ENCODE results near the gene SIRT5. TPM values are rescaled to one million over a fixed set of nuclear protein-coding genes. Genes with fewer than 3 reads are reported as not detected.
A peak's percentile ranks its signal among the peaks of the same experiment; 100 is the strongest.

The SIRT5 gene
- total and polyA plus RNA-seq, 2 experiments from 2014 or later = 4.8 to 6.1 TPM

- WGBS, 2 experiments (ENCODE audit: low coverage in 1 of 2, low lambda C conversion rate in 2 of 2, missing lambda C conversion rate in 2 of 2) = 61 to 67% methylated on average over 4 of the region's 4 CpGs
- Histone ChIP-seq H3K4me2 (ENCODE audit: unreplicated experiment) (no peak overlapping the region), H3K9ac (no peak overlapping the region), H3K79me2 (ENCODE audit: insufficient read depth) (peaks cover 34% of the 10 kb centered on the region), H4K20me1 (ENCODE audit: insufficient read depth) (no peaks in the 10 kb centered on the region), H3K4me1 (ENCODE audit: insufficient read depth) (no peaks in the 10 kb centered on the region), H3K36me3 (ENCODE audit: low read depth) (peaks cover 65% of the 10 kb centered on the region), H3K27ac (0 out of 2 replicates have a peak overlapping the region, but pooled peaks have one; percentile 12), H2AFZ (no peak overlapping the region), H3K9me3 (ENCODE audit: low read depth) (no peaks in the 10 kb centered on the region), H3K4me3 (no peak overlapping the region), H3F3A (ENCODE audit: insufficient read depth) (peaks cover 67% of the 10 kb centered on the region), H3K9me2 (ENCODE audit: insufficient read depth) (no peaks in the 10 kb centered on the region), H3K27me3 (replicated peaks; ENCODE audit: insufficient read depth) (no peaks in the 10 kb centered on the region)
- in situ Hi-C loops (cut with MboI) = no loop called here
- DNase-seq = peak; percentile 66
- TF ChIP-seq EZH2phosphoT487 (IDR thresholded peaks at IDR 0.05; ENCODE audit: insufficient read depth, low read depth) = no peak
- no peak for TF ChIP-seq EZH2 (IDR thresholded peaks at IDR 0.05; ENCODE audit: insufficient read depth, poor library complexity, severe bottlenecking)
Measured at GRCh38 chr6:13624871-13625288, 50.5 kb downstream of the SIRT5 start.

GRCh38 chr6:13629459-13630116 is 55.2 kb downstream of the SIRT5 start:
- Histone ChIP-seq H3K27me3 (replicated peaks; ENCODE audit: insufficient read depth) (no peaks in the 10 kb centered on the region), H3K4me2 (ENCODE audit: unreplicated experiment) (no peak overlapping the region), H4K20me1 (ENCODE audit: insufficient read depth) (no peaks in the 10 kb centered on the region), H3K4me1 (ENCODE audit: insufficient read depth) (no peaks in the 10 kb centered on the region), H3K9me2 (ENCODE audit: insufficient read depth) (no peaks in the 10 kb centered on the region), H3F3A (ENCODE audit: insufficient read depth) (peaks cover 27% of the 10 kb centered on the region), H2AFZ (no peak overlapping the region), H3K79me2 (ENCODE audit: insufficient read depth) (peaks cover 15% of the 10 kb centered on the region; the same call in 1 of the 2 replicates), H3K27ac (no peak overlapping the region), H3K4me3 (no peak overlapping the region), H3K36me3 (ENCODE audit: low read depth) (peaks cover 55% of the 10 kb centered on the region), H3K9ac (no peak overlapping the region), H3K9me3 (ENCODE audit: low read depth) (no peaks in the 10 kb centered on the region)
- no peak for DNase-seq
- 61 to 72% methylated on average over 4 of the region's 4 CpGs for WGBS, 2 experiments (ENCODE audit: low coverage in 1 of 2, low lambda C conversion rate in 2 of 2, missing lambda C conversion rate in 2 of 2)
- in situ Hi-C loops (cut with MboI) = no loop called here
- no peak for TF ChIP-seq EZH2phosphoT487 (IDR thresholded peaks at IDR 0.05; ENCODE audit: insufficient read depth, low read depth)
- no peak for TF ChIP-seq EZH2 (IDR thresholded peaks at IDR 0.05; ENCODE audit: insufficient read depth, poor library complexity, severe bottlenecking)

GRCh38 chr6:13630499-13630898 is 56.1 kb downstream of the SIRT5 start:
- Histone ChIP-seq H3K9me3 (ENCODE audit: low read depth) (no peaks in the 10 kb centered on the region), H2AFZ (no peak overlapping the region), H3K27me3 (replicated peaks; ENCODE audit: insufficient read depth) (no peaks in the 10 kb centered on the region), H4K20me1 (ENCODE audit: insufficient read depth) (no peaks in the 10 kb centered on the region), H3K9ac (no peak overlapping the region), H3K4me1 (ENCODE audit: insufficient read depth) (no peaks in the 10 kb centered on the region), H3K9me2 (ENCODE audit: insufficient read depth) (no peaks in the 10 kb centered on the region), H3K79me2 (ENCODE audit: insufficient read depth) (peaks cover 15% of the 10 kb centered on the region; the same call in 1 of the 2 replicates), H3K27ac (no peak overlapping the region), H3F3A (ENCODE audit: insufficient read depth) (peaks cover 21% of the 10 kb centered on the region; the same call in 1 of the 2 replicates), H3K36me3 (ENCODE audit: low read depth) (peaks cover 49% of the 10 kb centered on the region), H3K4me3 (no peak overlapping the region), H3K4me2 (ENCODE audit: unreplicated experiment) (no peak overlapping the region)
- WGBS, 2 experiments (ENCODE audit: low coverage in 1 of 2, low lambda C conversion rate in 2 of 2, missing lambda C conversion rate in 2 of 2) = 100% methylated on average over 1 of the region's 1 CpG
- DNase-seq = no peak
- TF ChIP-seq EZH2 (IDR thresholded peaks at IDR 0.05; ENCODE audit: insufficient read depth, poor library complexity, severe bottlenecking) (no peak), EZH2phosphoT487 (IDR thresholded peaks at IDR 0.05; ENCODE audit: insufficient read depth, low read depth) (no peak)
- in situ Hi-C loops (cut with MboI) = no loop called here

- no peaks in the 10 kb centered on the region for H3K4me1 ChIP-seq (ENCODE audit: insufficient read depth)
- H3K27me3 ChIP-seq (replicated peaks; ENCODE audit: insufficient read depth) = no peaks in the 10 kb centered on the region
- TF ChIP-seq EZH2phosphoT487 (IDR thresholded peaks at IDR 0.05; ENCODE audit: insufficient read depth, low read depth) = no peak
- TF ChIP-seq EZH2 (IDR thresholded peaks at IDR 0.05; ENCODE audit: insufficient read depth, poor library complexity, severe bottlenecking) = no peak
- H3K36me3 ChIP-seq (ENCODE audit: low read depth) = peaks cover 46% of the 10 kb centered on the region
- H3K9ac ChIP-seq = no peak overlapping the region
- H3K9me2 ChIP-seq (ENCODE audit: insufficient read depth) = no peaks in the 10 kb centered on the region
- H3K9me3 ChIP-seq (ENCODE audit: low read depth) = no peaks in the 10 kb centered on the region
- H2AFZ ChIP-seq = no peak overlapping the region
- no peak for DNase-seq
- peaks cover 10% of the 10 kb centered on the region; the same call in 1 of the 2 replicates for H3K79me2 ChIP-seq (ENCODE audit: insufficient read depth)
- no peak overlapping the region for H3K4me2 ChIP-seq (ENCODE audit: unreplicated experiment)
- 0 out of 2 replicates have a peak, but pooled peaks cover 7% of the 10 kb centered on the region for H3F3A ChIP-seq (ENCODE audit: insufficient read depth)
- in situ Hi-C loops (cut with MboI) = no loop called here
- WGBS, 2 experiments (ENCODE audit: low coverage in 1 of 2, low lambda C conversion rate in 2 of 2, missing lambda C conversion rate in 2 of 2) = 95 to 97% methylated on average over 2 of the region's 2 CpGs
- H4K20me1 ChIP-seq (ENCODE audit: insufficient read depth) = no peaks in the 10 kb centered on the region
- no peak overlapping the region for H3K27ac ChIP-seq
- H3K4me3 ChIP-seq = no peak overlapping the region
Measured at GRCh38 chr6:13633343-13633742, 58.9 kb downstream of the SIRT5 start.

Data from GM23248 (cell line).